Liver (tissue), 9 donors: Measurements from ENCODE around the gene SKI. TPM values are rescaled to one million over a fixed set of nuclear protein-coding genes. Genes with fewer than 3 reads are reported as not detected.

ENCODE experiments used
- DNase-seq: peaks from one replicate; pipeline ENCODE4 v3.0.0-alpha.2; 2017; ENCODE audit warnings: low spot score
- H3K27ac ChIP-seq, 2 donors: one replicate each; pipeline ENCODE4 v1.7.0; 2013; ENCODE audit warnings: inconsistent platforms in 2 of 2, low read length in 2 of 2, control low read depth in 1 of 2, low read depth in 1 of 2, mild to moderate bottlenecking in 1 of 2
- H3K27me3 ChIP-seq, 4 donors: one replicate each; pipeline versions ENCODE4 v1.6.1 to v1.7.0; 2013; ENCODE audit warnings: low read length in 3 of 4, inconsistent platforms in 1 of 4, mild to moderate bottlenecking in 1 of 4, moderate library complexity in 1 of 4; ENCODE audit not compliant: control insufficient read depth in 4 of 4, insufficient read depth in 4 of 4
- H3K36me3 ChIP-seq, 4 donors: one replicate each; pipeline versions ENCODE4 v1.6.1 to v1.7.0; 2013; ENCODE audit warnings: low read length in 3 of 4, mild to moderate bottlenecking in 3 of 4, low read depth in 1 of 4, moderate library complexity in 1 of 4; ENCODE audit not compliant: control insufficient read depth in 4 of 4, insufficient read depth in 3 of 4
- H3K4me1 ChIP-seq, 4 donors: one replicate each; pipeline versions ENCODE4 v1.6.1 to v1.7.0; 2013; ENCODE audit warnings: low read length in 3 of 4, mild to moderate bottlenecking in 3 of 4, moderate library complexity in 1 of 4; ENCODE audit not compliant: control insufficient read depth in 4 of 4, insufficient read depth in 4 of 4
- H3K4me3 ChIP-seq, 3 donors: one replicate each; pipeline versions ENCODE4 v1.6.1 to v1.7.0; 2013; ENCODE audit warnings: low read length in 3 of 3, control low read depth in 1 of 3, low read depth in 1 of 3, mild to moderate bottlenecking in 1 of 3
- H3K9ac ChIP-seq, 2 donors: one replicate each; pipeline ENCODE4 v1.7.0; 2013; ENCODE audit warnings: low read length in 2 of 2, mild to moderate bottlenecking in 2 of 2, moderate library complexity in 2 of 2, control low read depth in 1 of 2, low read depth in 1 of 2
- H3K9me3 ChIP-seq, 4 donors: one replicate each; pipeline versions ENCODE4 v1.6.1 to v1.7.0; 2013; ENCODE audit warnings: low read length in 3 of 4; ENCODE audit not compliant: control insufficient read depth in 4 of 4
- ATF3 ChIP-seq: IDR thresholded peaks from 2 replicates; pipeline ENCODE4 v1.6.1; 2016; ENCODE audit warnings: antibody characterized with exemption
- EGR1 ChIP-seq, 2 donors: IDR thresholded peaks; 2 replicates each; pipeline ENCODE4 v1.6.1; 2016 to 2018; ENCODE audit warnings: antibody characterized with exemption in 2 of 2, low read depth in 2 of 2
- FOXA1 ChIP-seq: IDR thresholded peaks from 2 replicates; pipeline ENCODE4 v1.6.1; 2016; ENCODE audit warnings: antibody characterized with exemption
- FOXA2 ChIP-seq: IDR thresholded peaks from 2 replicates; pipeline ENCODE4 v1.6.1; 2016; ENCODE audit warnings: antibody characterized with exemption
- GABPA ChIP-seq, 2 donors: IDR thresholded peaks in 1 of 2; conservative IDR thresholded peaks in 1 of 2; 2 replicates each; pipeline ENCODE4 v1.6.1; 2016; ENCODE audit warnings: antibody characterized with exemption in 2 of 2, mild to moderate bottlenecking in 1 of 2, moderate library complexity in 1 of 2
- HNF4A ChIP-seq, 2 donors: conservative IDR thresholded peaks; 2 replicates each; pipeline ENCODE4 v1.6.1; 2016; ENCODE audit warnings: antibody characterized with exemption in 2 of 2, mild to moderate bottlenecking in 2 of 2
- HNF4G ChIP-seq: IDR thresholded peaks from 2 replicates; pipeline ENCODE4 v1.6.1; 2016; ENCODE audit warnings: antibody characterized with exemption
- JUND ChIP-seq, 2 donors: IDR thresholded peaks; 2 replicates each; pipeline ENCODE4 v1.6.1; 2016; ENCODE audit warnings: antibody characterized with exemption in 2 of 2
- NR2F2 ChIP-seq: IDR thresholded peaks from 2 replicates; pipeline ENCODE4 v1.6.1; 2016; ENCODE audit warnings: antibody characterized with exemption
- RXRA ChIP-seq, 2 donors: IDR thresholded peaks; 2 replicates each; pipeline ENCODE4 v1.6.1; 2017 to 2018; ENCODE audit warnings: antibody characterized with exemption in 2 of 2, mild to moderate bottlenecking in 1 of 2
- SP1 ChIP-seq: IDR thresholded peaks from 2 replicates; pipeline ENCODE4 v1.6.1; 2018; ENCODE audit warnings: antibody characterized with exemption, mild to moderate bottlenecking
- TAF1 ChIP-seq: conservative IDR thresholded peaks from 2 replicates; pipeline ENCODE4 v1.6.1; 2016; ENCODE audit warnings: antibody characterized with exemption, mild to moderate bottlenecking
- YY1 ChIP-seq: IDR thresholded peaks from 2 replicates; pipeline ENCODE4 v1.6.1; 2016; ENCODE audit warnings: antibody characterized with exemption, mild to moderate bottlenecking
- WGBS: extraction: QIAGEN DNeasy Blood & Tissue Kit; methylation state at CpG from one replicate; pipeline ENCODE4 v1.1.7; 2013; 5-methylcytosine and 5-hydroxymethylcytosine counted together
- polyA plus RNA-seq, 2 donors: library from polyadenylated mRNA; stranded (reverse) in 1 of 2; unstranded in 1 of 2; fragments of 200-250 nt in 1 of 2; fragments of >200 nt in 1 of 2; fragmentation: Nextera tagmentation in 1 of 2; extraction: Ambion mirVana in 1 of 2; gene quantifications; one replicate each; pipeline versions ENCODE4 v1.2.1 to v1.2.3, GENCODE V29; 2013 to 2015
- total RNA-seq, 2 donors: library from RNA; depleted of rRNA; stranded (reverse); fragments of >200 nt; gene quantifications; one replicate each; pipeline ENCODE4 v1.2.3, GENCODE V29; 2014
- TF ChIP-seq, protein P1 (sequence below): IDR thresholded peaks from 2 replicates; pipeline ENCODE4 v1.6.1; 2016; ENCODE audit warnings: antibody characterized with exemption
- donor health status: healthy.
- donor health status: healthy.
- donor health status: healthy.
- donor health status: healthy.
- donor health status: healthy.

SKI gene
- total and polyA plus RNA-seq, 4 donors = 3.2 to 21.3 (median 19.5) TPM

- H3K36me3 ChIP-seq = no peaks in the 10 kb centered on the region
- 39% methylated on average over 10 of the region's 13 CpGs for WGBS
- no peaks in the 10 kb centered on the region for H3K9me3 ChIP-seq
- no peak overlapping the region for H3K4me3 ChIP-seq
- DNase-seq = no peak
- H3K27me3 ChIP-seq = no peaks in the 10 kb centered on the region
- no peak overlapping the region for H3K9ac ChIP-seq
- TF ChIP-seq JUND (IDR thresholded peaks at IDR 0.05) (no peak), SP1 (peak; percentile 54), HNF4A (conservative IDR thresholded peaks at IDR 0.05) (peak; percentile 75 to 82), RXRA (IDR thresholded peaks at IDR 0.05) (peak; percentile 78 to 83)
- H3K4me1 ChIP-seq = peaks cover 48 to 89% (median 83%) of the 10 kb centered on the region in 4 donors
- H3K27ac ChIP-seq = peak overlapping the region; percentile 52 to 67
These were observed 41.8 kb downstream of the SKI start for GRCh38 chr1:2269922-2270259.

DNA sequence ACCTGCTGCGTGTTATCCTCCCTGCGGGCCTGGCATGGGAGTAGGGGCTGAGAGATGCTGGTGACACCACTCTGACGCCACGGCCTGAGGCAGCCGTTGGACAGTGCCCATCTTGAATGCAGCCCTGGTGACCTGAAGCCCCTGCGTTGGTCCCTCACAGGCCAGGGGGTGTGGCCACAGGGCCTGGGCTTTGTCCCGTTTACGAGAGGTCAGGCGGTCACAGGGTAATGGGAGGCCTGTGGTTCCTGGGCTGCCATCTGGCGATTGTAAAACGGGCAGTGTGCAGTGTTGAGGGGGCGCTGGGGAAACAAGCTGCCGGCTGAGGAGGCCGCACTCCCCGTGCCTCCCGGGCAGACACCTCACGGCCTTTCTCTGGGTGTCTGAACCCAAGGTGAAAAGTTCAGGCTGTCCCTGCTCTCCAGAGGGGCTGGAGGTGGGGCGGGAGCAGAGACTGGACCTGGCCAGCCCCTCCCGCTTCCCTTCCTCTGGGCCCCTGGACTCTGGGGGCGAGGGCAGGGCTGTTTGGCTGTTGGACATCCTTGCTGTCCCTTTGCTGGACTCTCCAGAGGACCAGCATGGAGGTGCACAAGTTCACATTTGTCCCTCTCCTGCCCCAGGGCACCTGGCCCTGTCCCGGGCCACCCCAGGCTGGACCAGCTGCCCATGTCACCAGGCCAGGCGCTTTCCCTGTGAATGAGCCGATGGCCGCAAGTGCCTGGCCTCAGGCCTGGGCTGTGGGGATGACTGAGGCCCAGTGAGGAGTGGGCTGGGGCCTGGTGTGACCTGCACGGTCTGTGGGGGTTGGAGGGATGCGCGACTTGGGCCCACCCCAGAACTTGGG, 42.4 kb downstream of the SKI start:
- no peak for TF ChIP-seq HNF4G
- TF ChIP-seq FOXA1 = no peak
- TF ChIP-seq YY1 = no peak
- no peak for TF ChIP-seq ATF3
- no peak for TF ChIP-seq GABPA (IDR thresholded peaks at IDR 0.05 in 1 of 2, conservative IDR thresholded peaks at IDR 0.05 in 1 of 2)
- TF ChIP-seq JUND (IDR thresholded peaks at IDR 0.05) = no peak
- TF ChIP-seq SP1 = no peak
- TF ChIP-seq FOXA2 = no peak
- TF ChIP-seq RXRA (IDR thresholded peaks at IDR 0.05) = peak; percentile 52 to 77
- peak; percentile 79 for TF ChIP-seq NR2F2
- TF ChIP-seq TAF1 = no peak
- TF ChIP-seq HNF4A (conservative IDR thresholded peaks at IDR 0.05) = peak; percentile 17
- peak in 1 of 2 donors; percentile 6 for TF ChIP-seq EGR1 (IDR thresholded peaks at IDR 0.05; ENCODE audit: low read depth in 2 of 2)
- no peaks in the 10 kb centered on the region for H3K9me3 ChIP-seq
- no peak overlapping the region for H3K4me3 ChIP-seq
- no peak overlapping the region for H3K9ac ChIP-seq
- H3K27me3 ChIP-seq = no peaks in the 10 kb centered on the region
- 34% methylated on average over 27 of the region's 27 CpGs for WGBS
- no peak for DNase-seq
- H3K4me1 ChIP-seq = peaks cover 48 to 94% (median 86%) of the 10 kb centered on the region in 4 donors
- H3K27ac ChIP-seq = peak overlapping the region; percentile 52 to 67
- no peaks in the 10 kb centered on the region for H3K36me3 ChIP-seq

DNA sequence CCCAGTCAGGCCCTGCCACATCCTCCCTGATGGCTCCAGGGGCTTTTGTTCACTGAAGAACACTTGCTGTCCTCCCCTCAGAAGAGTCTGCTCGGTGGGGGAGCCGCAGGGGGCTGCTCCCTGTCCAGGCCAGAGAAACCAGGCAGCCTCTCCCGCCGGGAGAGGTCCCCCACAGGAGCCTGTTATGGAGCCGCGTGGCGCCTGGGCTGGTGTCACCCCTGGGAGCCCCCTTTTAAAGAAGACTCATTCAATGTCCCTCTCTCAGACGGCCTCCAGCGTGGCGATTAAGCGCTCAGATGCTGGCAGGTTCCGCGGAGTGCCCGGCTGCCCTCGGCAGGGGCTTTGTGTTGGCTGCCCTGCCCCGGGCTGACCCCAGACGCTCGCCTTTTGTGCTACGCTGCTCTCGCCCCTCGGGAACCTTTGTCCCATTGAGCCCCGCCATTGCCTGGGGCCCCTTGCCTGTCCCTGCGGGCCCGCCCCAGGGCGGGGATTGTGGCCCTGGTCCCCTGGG, 43.1 kb downstream of the SKI start:
- H3K4me1 ChIP-seq = peaks cover 51 to 98% (median 88%) of the 10 kb centered on the region in 4 donors
- no peaks in the 10 kb centered on the region for H3K9me3 ChIP-seq
- H3K27ac ChIP-seq = peak overlapping the region; percentile 52 to 67
- DNase-seq = no peak
- no peaks in the 10 kb centered on the region for H3K27me3 ChIP-seq
- TF ChIP-seq YY1 = no peak
- no peak for TF ChIP-seq EGR1 (IDR thresholded peaks at IDR 0.05; ENCODE audit: low read depth in 2 of 2)
- no peak for TF ChIP-seq GABPA (IDR thresholded peaks at IDR 0.05 in 1 of 2, conservative IDR thresholded peaks at IDR 0.05 in 1 of 2)
- no peak for TF ChIP-seq ATF3
- TF ChIP-seq JUND (IDR thresholded peaks at IDR 0.05) = no peak
- TF ChIP-seq FOXA2 = no peak
- TF ChIP-seq, protein P1, sequence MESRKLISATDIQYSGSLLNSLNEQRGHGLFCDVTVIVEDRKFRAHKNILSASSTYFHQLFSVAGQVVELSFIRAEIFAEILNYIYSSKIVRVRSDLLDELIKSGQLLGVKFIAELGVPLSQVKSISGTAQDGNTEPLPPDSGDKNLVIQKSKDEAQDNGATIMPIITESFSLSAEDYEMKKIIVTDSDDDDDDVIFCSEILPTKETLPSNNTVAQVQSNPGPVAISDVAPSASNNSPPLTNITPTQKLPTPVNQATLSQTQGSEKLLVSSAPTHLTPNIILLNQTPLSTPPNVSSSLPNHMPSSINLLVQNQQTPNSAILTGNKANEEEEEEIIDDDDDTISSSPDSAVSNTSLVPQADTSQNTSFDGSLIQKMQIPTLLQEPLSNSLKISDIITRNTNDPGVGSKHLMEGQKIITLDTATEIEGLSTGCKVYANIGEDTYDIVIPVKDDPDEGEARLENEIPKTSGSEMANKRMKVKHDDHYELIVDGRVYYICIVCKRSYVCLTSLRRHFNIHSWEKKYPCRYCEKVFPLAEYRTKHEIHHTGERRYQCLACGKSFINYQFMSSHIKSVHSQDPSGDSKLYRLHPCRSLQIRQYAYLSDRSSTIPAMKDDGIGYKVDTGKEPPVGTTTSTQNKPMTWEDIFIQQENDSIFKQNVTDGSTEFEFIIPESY = no peak
- H3K9ac ChIP-seq = no peak overlapping the region
- H3K36me3 ChIP-seq = no peaks in the 10 kb centered on the region
- no peak overlapping the region for H3K4me3 ChIP-seq
- WGBS = 78% methylated on average over 25 of the region's 25 CpGs
